ENCODE results near the gene TAF9B. TPM values are rescaled to one million over a fixed set of nuclear protein-coding genes. Genes with fewer than 3 reads are reported as not detected.

TAF9B gene
- total and polyA plus RNA-seq, 2 donors (not counting 1 experiment from before 2014, with no cell fraction given): 2.2 to 13.7 TPM

DNA sequence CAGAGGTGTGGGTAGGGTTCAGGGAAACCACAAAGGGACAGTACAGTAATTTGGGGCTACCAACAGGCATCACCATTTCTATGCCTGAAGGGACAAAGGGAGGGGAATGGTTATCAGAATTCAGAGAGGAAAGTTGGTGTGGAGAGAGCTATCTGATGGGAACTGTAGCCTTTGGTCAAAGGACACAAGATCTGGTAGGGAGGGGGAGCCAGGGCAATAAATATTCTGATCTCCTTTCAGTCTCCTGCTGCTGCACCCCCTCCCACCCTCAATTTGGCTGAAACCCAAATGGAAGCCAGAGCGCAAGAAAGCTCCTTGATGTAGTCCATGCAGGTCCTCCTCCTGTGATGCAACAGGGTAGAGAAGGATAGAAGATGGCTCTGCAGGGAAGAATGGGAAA lies 20.8 kb downstream of the TAF9B start:
- ChIA-PET CTCF (interaction anchor here (0.6 kb wide), 1 partner anchor 805 kb away, joined by 4 read pairs; no protein-coding TSS in a partner anchor), POLR2A (no interaction called here)
- H3K4me1 Mint-ChIP-seq: peaks cover 14% of the 10 kb centered on the region
- WGBS (ENCODE audit: insufficient coverage): no CpG with 5 or more reads among the region's 1 CpG
- TF ChIP-seq EZH2 (IDR thresholded peaks at IDR 0.05; ENCODE audit: borderline replicate concordance, insufficient read depth, low read depth, low read length, poor library complexity, severe bottlenecking): no peak
- TF ChIP-seq, protein P1, sequence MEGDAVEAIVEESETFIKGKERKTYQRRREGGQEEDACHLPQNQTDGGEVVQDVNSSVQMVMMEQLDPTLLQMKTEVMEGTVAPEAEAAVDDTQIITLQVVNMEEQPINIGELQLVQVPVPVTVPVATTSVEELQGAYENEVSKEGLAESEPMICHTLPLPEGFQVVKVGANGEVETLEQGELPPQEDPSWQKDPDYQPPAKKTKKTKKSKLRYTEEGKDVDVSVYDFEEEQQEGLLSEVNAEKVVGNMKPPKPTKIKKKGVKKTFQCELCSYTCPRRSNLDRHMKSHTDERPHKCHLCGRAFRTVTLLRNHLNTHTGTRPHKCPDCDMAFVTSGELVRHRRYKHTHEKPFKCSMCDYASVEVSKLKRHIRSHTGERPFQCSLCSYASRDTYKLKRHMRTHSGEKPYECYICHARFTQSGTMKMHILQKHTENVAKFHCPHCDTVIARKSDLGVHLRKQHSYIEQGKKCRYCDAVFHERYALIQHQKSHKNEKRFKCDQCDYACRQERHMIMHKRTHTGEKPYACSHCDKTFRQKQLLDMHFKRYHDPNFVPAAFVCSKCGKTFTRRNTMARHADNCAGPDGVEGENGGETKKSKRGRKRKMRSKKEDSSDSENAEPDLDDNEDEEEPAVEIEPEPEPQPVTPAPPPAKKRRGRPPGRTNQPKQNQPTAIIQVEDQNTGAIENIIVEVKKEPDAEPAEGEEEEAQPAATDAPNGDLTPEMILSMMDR (IDR thresholded peaks at IDR 0.05): no peak
- H3K4me3 Mint-ChIP-seq: no peak overlapping the region
- intact Hi-C loops (cut with micrococcal nuclease): no loop called here
- Histone ChIP-seq H3K27ac (ENCODE audit: low read length in 2 of 2) (no peak overlapping the region), H4K20me1 (ENCODE audit: control insufficient read depth, insufficient read depth, low read length, poor library complexity, severe bottlenecking) (peaks cover 10% of the 10 kb centered on the region), H3K27me3 (replicated peaks in 1 of 4; ENCODE audit: control extremely low read depth in 1 of 4, control insufficient read depth in 3 of 4, insufficient read depth in 4 of 4, low read length in 3 of 4) (no peaks in the 10 kb centered on the region), H3K36me3 (replicated peaks in 1 of 2; ENCODE audit: control extremely low read depth in 1 of 2, control insufficient read depth in 1 of 2, extremely low read depth in 1 of 2, insufficient read depth in 2 of 2, low read length in 1 of 2) (peaks cover 8 to 85% of the 10 kb centered on the region in 2 experiments), H3K9me3 (ENCODE audit: control extremely low read depth in 1 of 3, control insufficient read depth in 2 of 3, insufficient read depth in 1 of 3, low read length in 2 of 3) (peaks cover 0 to 14% (median 9%) of the 10 kb centered on the region in 3 donors), H3K4me2 (replicated peaks; ENCODE audit: low read depth, low read length, poor library complexity, severe bottlenecking) (no peak overlapping the region), H2AFZ (ENCODE audit: insufficient read depth, low read depth, low read length, poor library complexity, severe bottlenecking) (no peak overlapping the region), H3K79me2 (ENCODE audit: control insufficient read depth, insufficient read depth, low read length) (peaks cover 9% of the 10 kb centered on the region), H3K4me3 (ENCODE audit: control extremely low read depth in 1 of 5, extremely low read depth in 1 of 5, insufficient read depth in 1 of 5, low read depth in 2 of 5, low read length in 4 of 5) (no peak overlapping the region), H3K4me1 (ENCODE audit: control insufficient read depth in 2 of 2, insufficient read depth in 2 of 2, low read length in 2 of 2) (peaks cover 5 to 8% of the 10 kb centered on the region in 2 donors), H3K9ac (ENCODE audit: low read length) (no peak overlapping the region)
- no peak for ATAC-seq (ENCODE audit: low read depth)
- DNase-seq: no peak
- H3K27me3 Mint-ChIP-seq: no peaks in the 10 kb centered on the region
- H3K27ac Mint-ChIP-seq: no peak overlapping the region
- no peaks in the 10 kb centered on the region for H3K9me3 Mint-ChIP-seq (ENCODE audit: insufficient read depth)

DNA sequence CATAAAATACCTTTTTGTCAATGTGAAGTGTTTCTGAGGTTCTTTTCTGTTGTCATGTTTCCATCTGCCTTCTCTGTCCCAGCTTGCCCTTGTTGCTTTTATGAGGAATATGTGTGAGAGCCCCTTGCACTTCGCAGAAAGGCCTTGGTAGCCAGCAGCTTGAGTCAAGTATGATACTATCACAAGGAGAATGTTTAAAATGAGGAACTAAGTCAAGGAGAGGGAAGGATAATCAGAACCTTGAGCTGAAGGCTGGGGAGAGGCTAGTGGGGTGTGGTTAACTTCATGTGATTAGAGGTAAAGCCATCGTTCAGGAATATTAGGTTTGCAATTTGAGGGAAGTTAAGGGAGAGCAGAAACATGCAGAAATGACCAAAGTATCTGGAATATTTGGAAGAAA lies 22.7 kb downstream of the TAF9B start:
- WGBS (ENCODE audit: insufficient coverage): 50% methylated on average over 1 of the region's 2 CpGs
- H3K4me1 ChIP-seq (ENCODE audit: control insufficient read depth in 2 of 2, insufficient read depth in 2 of 2, low read length in 2 of 2): peaks cover 5 to 8% of the 10 kb centered on the region in 2 donors

More for the DNA sequence above, 22.7 kb downstream of the TAF9B start:
- CTCF ChIA-PET: interaction anchor here (1.2 kb wide), 1 partner anchor 398 kb away, joined by 3 read pairs; no protein-coding TSS in a partner anchor
- peaks cover 8 to 86% of the 10 kb centered on the region in 2 experiments for H3K36me3 ChIP-seq (replicated peaks in 1 of 2; ENCODE audit: control extremely low read depth in 1 of 2, control insufficient read depth in 1 of 2, extremely low read depth in 1 of 2, insufficient read depth in 2 of 2, low read length in 1 of 2)
- peaks cover 22% of the 10 kb centered on the region for H3K79me2 ChIP-seq (ENCODE audit: control insufficient read depth, insufficient read depth, low read length)
- no peak for ATAC-seq (ENCODE audit: low read depth)
- Mint-ChIP-seq H3K27me3 (no peaks in the 10 kb centered on the region), H3K9me3 (ENCODE audit: insufficient read depth) (no peaks in the 10 kb centered on the region), H3K27ac (no peak overlapping the region), H3K4me1 (peaks cover 18% of the 10 kb centered on the region), H3K4me3 (no peak overlapping the region)
- peaks cover 22% of the 10 kb centered on the region for H4K20me1 ChIP-seq (ENCODE audit: control insufficient read depth, insufficient read depth, low read length, poor library complexity, severe bottlenecking)
- H2AFZ ChIP-seq (ENCODE audit: insufficient read depth, low read depth, low read length, poor library complexity, severe bottlenecking): no peak overlapping the region
- H3K27ac ChIP-seq (ENCODE audit: low read length in 2 of 2): no peak overlapping the region
- no peaks in the 10 kb centered on the region for H3K27me3 ChIP-seq (replicated peaks in 1 of 4; ENCODE audit: control extremely low read depth in 1 of 4, control insufficient read depth in 3 of 4, insufficient read depth in 4 of 4, low read length in 3 of 4)
- H3K9me3 ChIP-seq (ENCODE audit: control extremely low read depth in 1 of 3, control insufficient read depth in 2 of 3, insufficient read depth in 1 of 3, low read length in 2 of 3): peaks cover 0 to 14% (median 9%) of the 10 kb centered on the region in 3 donors
- H3K4me3 ChIP-seq (ENCODE audit: control extremely low read depth in 1 of 5, extremely low read depth in 1 of 5, insufficient read depth in 1 of 5, low read depth in 2 of 5, low read length in 4 of 5): no peak overlapping the region
- POLR2A ChIA-PET: no interaction called here
- no peak overlapping the region for H3K9ac ChIP-seq (ENCODE audit: low read length)
- TF ChIP-seq, protein P1 (IDR thresholded peaks at IDR 0.05): no peak
- TF ChIP-seq EZH2 (IDR thresholded peaks at IDR 0.05; ENCODE audit: borderline replicate concordance, insufficient read depth, low read depth, low read length, poor library complexity, severe bottlenecking): no peak
- no peak for DNase-seq
- H3K4me2 ChIP-seq (replicated peaks; ENCODE audit: low read depth, low read length, poor library complexity, severe bottlenecking): no peak overlapping the region
- intact Hi-C loops (cut with micrococcal nuclease): no loop called here
